ENCODE measurements around the gene PIK3R4.

PIK3R4 gene

DNA sequence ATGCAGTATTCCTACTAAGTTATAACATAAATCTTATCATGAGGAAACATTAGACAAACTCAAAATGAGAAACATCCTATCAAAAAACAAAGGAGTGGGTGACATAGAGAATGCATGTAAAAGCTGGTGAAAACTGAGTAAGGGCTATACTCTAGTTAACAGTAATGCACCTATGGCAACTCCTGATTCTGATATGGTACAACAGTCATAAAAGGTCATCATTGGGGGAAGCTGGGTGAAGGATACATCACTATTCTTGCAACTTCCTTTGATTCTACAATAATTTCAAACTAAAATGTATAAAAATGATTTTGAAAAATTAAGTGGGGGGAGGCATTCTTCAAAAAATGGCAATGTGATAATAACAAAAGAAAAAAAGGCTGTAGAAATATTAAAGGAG is 6.8 kb downstream of the PIK3R4 start:
- no peak for DNase-seq

DNA sequence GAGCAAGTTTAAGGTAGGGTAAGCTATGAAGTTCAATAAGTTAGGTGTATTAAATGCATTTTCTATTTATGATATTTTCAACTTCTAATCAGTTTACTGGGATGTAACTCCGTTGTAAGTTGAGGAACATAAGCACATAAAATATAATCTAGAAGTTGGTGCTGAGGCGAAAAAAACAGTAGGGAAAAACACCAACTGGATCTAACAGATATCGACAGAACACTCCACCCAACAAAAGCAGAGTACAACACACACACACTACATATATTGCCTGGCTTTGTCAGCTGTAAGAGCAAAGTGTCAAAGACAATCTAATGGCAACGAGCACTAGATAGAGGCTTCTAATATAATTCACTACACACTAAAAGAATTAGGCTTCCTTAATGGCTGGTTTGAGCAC is 8.4 kb downstream of the PIK3R4 start:
- DNase-seq = no peak

DNA sequence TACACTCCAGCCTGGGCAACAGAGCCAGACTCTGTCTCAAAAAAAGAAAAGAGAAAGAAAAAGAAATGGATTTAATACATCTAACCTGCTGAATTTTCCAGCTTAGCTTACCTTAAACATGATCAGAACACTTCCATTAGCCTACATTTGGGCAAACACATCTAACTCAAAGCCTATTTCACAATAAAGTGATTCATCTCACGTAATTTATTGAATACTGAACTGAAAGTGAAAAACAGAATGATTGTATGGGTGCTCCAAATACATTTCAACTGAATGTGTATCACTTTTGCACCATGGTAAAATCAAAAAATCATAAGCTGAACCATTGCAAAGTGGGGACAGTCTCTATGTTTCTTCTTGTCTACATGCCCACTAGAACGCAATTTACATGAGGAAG is 9.0 kb downstream of the PIK3R4 start:
- DNase-seq = no peak

- no peak for DNase-seq
Observed at GRCh38 chr3:130733236-130733875, 13.3 kb downstream of the PIK3R4 start.

DNA sequence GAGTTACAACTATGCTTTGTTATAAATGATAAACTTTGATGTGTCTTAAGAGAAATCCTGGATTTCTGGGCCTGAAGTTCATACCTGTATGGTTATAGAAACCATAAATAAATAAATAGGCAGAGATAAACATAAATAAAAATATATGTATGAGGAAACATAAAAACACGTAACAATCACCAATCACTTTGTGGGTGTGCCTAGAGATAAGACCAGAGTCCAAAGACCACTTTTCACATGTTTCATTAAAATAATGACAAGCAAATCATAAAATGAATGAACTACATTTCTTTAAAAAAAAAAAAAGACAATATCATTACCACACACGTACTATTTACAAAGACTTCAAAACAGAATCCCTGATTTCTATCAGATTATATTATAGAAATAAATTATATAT is 14.1 kb downstream of the PIK3R4 start:
- DNase-seq = no peak

- DNase-seq = no peak
Observed at GRCh38 chr3:130731817-130732216, 14.8 kb downstream of the PIK3R4 start.

- no peak for DNase-seq
Observed at GRCh38 chr3:130729154-130729553, 17.5 kb downstream of the PIK3R4 start.

DNA sequence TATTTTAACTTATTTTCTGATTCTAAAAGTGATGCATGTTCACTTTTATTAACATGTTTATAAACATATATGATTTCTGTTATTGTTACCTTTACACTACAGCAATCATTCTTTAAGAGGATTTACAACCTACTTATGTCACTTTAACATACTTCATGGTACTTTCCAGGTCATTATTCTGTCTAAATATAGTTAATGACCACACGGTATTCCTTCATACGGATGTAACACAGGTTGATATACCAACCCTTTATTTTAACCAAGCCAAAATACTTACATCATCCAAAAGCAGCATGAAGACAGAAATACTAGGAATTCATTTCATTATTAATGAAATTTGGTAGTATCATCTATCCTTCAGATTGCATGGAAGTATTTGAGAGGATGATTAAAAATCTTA is 18.6 kb downstream of the PIK3R4 start:
- DNase-seq = no peak

DNA sequence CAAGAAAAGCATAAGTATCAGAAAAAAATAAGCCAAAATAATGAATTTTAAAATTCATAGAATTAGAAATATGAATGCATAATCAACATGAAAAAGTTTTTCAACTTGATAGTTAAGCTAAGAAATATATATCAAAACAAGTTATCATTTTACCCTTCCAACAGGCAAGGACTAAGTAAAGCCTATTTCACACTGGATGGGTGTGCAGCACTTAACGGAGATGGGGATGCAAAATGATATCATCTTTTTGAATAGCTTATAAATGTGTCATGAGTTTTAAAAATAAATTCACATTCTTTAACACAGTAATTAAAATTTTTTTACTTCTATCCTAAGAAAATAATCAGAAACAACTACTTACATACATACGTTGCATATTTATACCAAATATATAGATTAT is 20.9 kb downstream of the PIK3R4 start:
- no peak for DNase-seq

DNA sequence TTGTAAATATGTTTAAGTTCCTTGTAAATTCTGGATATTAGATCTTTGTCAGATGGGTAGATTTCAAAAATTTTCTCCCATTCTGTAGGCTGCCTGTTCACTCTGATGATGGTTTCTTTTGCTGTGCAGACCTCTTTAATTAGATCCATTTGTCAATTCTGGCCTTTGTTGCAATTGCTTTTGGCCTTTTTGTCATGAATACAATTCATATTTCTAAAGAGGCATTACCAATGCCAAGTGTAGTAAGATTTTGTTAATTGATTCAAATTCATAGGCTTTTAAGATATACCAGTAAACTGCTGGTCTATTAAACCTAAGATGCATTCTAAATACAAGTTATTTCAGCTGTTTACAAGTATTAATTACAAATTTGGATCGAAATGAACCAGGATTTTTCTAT is 31.0 kb downstream of the PIK3R4 start:
- DNase-seq = no peak

- DNase-seq = no peak
Observed at GRCh38 chr3:130712718-130713423, 33.8 kb downstream of the PIK3R4 start.

- no peak for DNase-seq
Observed at GRCh38 chr3:130711565-130712324, 34.9 kb downstream of the PIK3R4 start.

- no peak for DNase-seq
Observed at GRCh38 chr3:130709671-130710070, 37.0 kb downstream of the PIK3R4 start.

GRCh38 chr3:130707902-130708601 is 38.6 kb downstream of the PIK3R4 start:
- no peak for DNase-seq

DNA sequence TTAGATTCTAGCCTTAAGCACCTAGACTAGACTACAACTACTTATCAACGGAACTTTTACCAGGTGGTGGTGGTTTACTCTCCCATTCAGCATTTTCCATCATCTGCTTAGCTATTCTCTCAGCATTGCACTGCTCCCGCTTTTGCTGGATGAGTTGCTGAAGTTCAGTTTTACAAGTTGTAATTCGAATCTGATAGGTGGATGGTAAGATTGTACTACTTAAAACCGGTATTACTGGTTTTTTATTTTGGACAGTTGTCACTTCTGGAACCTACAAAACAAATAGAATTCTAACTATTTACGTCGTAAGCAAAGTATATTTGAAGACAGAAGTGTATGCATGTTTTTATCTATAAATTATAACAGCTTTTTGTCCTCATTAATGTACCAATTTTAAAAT is 41.1 kb downstream of the PIK3R4 start:
- DNase-seq = peak; percentile 40

GRCh38 chr3:130702985-130703384 is 43.6 kb downstream of the PIK3R4 start:
- no peak for DNase-seq

DNA sequence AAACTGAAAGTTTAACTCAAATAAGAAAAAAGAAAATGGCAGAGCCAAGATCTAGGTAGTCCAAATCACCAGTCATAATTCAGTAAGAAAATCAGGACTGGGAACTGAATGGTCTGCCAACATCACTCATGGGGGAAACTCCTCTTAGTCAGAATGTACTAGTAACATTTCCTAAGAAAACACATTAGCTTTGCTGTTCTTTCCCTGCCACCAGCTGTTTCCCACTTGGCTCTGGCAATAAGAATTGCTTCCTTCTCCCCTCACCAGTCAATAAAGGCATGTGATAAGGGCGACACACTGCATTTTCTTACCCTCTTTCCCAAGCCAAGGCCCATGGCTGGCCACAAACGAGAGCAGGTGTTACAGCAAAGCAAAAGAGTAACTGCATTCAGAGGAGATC is 46.1 kb downstream of the PIK3R4 start:
- DNase-seq = no peak

GRCh38 chr3:130699765-130700164 is 46.9 kb downstream of the PIK3R4 start:
- peak; percentile 72 for DNase-seq

DNA sequence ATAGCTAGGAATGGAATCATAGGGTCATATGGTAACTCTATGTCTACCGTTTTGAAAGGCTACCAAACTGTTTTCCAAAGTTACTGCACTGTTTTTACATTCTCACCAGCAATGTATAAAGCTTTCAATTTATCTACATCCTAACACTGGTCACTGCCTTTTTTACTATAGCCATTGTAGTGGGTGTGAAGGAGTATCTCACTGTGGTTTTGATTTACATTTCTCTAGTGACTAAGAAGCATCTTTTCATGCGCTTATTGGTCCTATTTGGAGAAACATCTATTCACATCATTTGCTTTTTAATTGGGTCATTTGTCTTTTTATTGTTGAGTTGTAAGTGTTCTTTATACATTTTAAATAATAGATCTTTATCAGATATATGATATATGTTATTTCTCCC is 53.3 kb downstream of the PIK3R4 start:
- no peak for DNase-seq

GRCh38 chr3:130692455-130692854 is 54.2 kb downstream of the PIK3R4 start:
- DNase-seq = peak; percentile 14

- DNase-seq = no peak
Observed at GRCh38 chr3:130688697-130689470, 57.7 kb downstream of the PIK3R4 start.

- no peak for DNase-seq
Observed at GRCh38 chr3:130688015-130688688, 58.5 kb downstream of the PIK3R4 start.

Measured in DMS53 (cell line).